AG10803 (cell line): Measurements from ENCODE around the gene TAF1A.

Source experiments
- DNase-seq: peaks from one replicate; pipeline ENCODE4 v3.0.0; 2010; ENCODE audit warnings: low read depth
- H3K4me3 ChIP-seq: 2 replicates; pipeline ENCODE4 v1.5.1; 2011; ENCODE audit warnings: mild to moderate bottlenecking, low read length, control low read depth
- TF ChIP-seq, protein P1 (sequence below): conservative IDR thresholded peaks from 2 replicates; pipeline ENCODE4 v1.5.1; 2011; ENCODE audit warnings: mild to moderate bottlenecking, low read length, control low read depth, inconsistent platforms

Gene TAF1A

GRCh38 chr1:222522105-222522915 lies 67.4 kb downstream of the TAF1A start:
- TF ChIP-seq, protein P1, sequence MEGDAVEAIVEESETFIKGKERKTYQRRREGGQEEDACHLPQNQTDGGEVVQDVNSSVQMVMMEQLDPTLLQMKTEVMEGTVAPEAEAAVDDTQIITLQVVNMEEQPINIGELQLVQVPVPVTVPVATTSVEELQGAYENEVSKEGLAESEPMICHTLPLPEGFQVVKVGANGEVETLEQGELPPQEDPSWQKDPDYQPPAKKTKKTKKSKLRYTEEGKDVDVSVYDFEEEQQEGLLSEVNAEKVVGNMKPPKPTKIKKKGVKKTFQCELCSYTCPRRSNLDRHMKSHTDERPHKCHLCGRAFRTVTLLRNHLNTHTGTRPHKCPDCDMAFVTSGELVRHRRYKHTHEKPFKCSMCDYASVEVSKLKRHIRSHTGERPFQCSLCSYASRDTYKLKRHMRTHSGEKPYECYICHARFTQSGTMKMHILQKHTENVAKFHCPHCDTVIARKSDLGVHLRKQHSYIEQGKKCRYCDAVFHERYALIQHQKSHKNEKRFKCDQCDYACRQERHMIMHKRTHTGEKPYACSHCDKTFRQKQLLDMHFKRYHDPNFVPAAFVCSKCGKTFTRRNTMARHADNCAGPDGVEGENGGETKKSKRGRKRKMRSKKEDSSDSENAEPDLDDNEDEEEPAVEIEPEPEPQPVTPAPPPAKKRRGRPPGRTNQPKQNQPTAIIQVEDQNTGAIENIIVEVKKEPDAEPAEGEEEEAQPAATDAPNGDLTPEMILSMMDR: no peak
- DNase-seq: no peak
- no peak overlapping the region for H3K4me3 ChIP-seq

GRCh38 chr1:222521299-222522104 lies 68.2 kb downstream of the TAF1A start:
- no peak overlapping the region for H3K4me3 ChIP-seq
- TF ChIP-seq, protein P1: no peak
- peak; percentile 9 for DNase-seq
